Right lobe of liver (tissue), 4 donors: ENCODE measurements around the gene CNIH3.

ENCODE experiments used
- CTCF ChIP-seq, 4 donors: fragments of 200-600 bp in 3 of 4; fragments of 450-650 bp in 1 of 4; IDR thresholded peaks; one replicate each; pipeline versions ENCODE4 v1.5.1 to v1.8.0; 2016 to 2022; ENCODE audit warnings: antibody characterized with exemption in 4 of 4, mild to moderate bottlenecking in 2 of 4
- POLR2A ChIP-seq: fragments of 450-650 bp; IDR thresholded peaks from one replicate; pipeline ENCODE4 v1.6.1; 2017; ENCODE audit warnings: antibody characterized with exemption, mild to moderate bottlenecking
- donor health status: DM: no; HTN: no; CAD: no.
- donor health status: DM: no; HTN: no; CAD: no.
- donor health status: DM: no; HTN: yes; CAD: no.

GRCh38 chr1:224721000-224721399, 104.9 kb downstream of the CNIH3 start:
- TF ChIP-seq CTCF (IDR thresholded peaks at IDR 0.05) (no peak), POLR2A (no peak)
